Measurements from ENCODE around the gene BBOX1. TPM values are rescaled to one million over a fixed set of nuclear protein-coding genes. Genes with fewer than 3 reads are reported as not detected.

Gene BBOX1
- total and polyA plus RNA-seq, 2 donors (not counting 1 experiment from before 2014, with no cell fraction given): not detected

GRCh38 chr11:27139742-27140367, 99.2 kb downstream of the BBOX1 start:
- DNase-seq (ENCODE audit: low read depth in 2 of 2): peak in 1 of 2 donors; percentile 93
- no peak for TF ChIP-seq EZH2 (IDR thresholded peaks at IDR 0.05; ENCODE audit: low read length, missing control alignments)
- TF ChIP-seq, protein P1, sequence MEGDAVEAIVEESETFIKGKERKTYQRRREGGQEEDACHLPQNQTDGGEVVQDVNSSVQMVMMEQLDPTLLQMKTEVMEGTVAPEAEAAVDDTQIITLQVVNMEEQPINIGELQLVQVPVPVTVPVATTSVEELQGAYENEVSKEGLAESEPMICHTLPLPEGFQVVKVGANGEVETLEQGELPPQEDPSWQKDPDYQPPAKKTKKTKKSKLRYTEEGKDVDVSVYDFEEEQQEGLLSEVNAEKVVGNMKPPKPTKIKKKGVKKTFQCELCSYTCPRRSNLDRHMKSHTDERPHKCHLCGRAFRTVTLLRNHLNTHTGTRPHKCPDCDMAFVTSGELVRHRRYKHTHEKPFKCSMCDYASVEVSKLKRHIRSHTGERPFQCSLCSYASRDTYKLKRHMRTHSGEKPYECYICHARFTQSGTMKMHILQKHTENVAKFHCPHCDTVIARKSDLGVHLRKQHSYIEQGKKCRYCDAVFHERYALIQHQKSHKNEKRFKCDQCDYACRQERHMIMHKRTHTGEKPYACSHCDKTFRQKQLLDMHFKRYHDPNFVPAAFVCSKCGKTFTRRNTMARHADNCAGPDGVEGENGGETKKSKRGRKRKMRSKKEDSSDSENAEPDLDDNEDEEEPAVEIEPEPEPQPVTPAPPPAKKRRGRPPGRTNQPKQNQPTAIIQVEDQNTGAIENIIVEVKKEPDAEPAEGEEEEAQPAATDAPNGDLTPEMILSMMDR (conservative IDR thresholded peaks at IDR 0.05 in 1 of 2, IDR thresholded peaks at IDR 0.05 in 1 of 2; ENCODE audit: low read depth in 1 of 2, low read length in 2 of 2): no peak
- no peak overlapping the region for H3K4me2 ChIP-seq (ENCODE audit: extremely low read depth, insufficient read depth, low read length)
- no peaks in the 10 kb centered on the region for H4K20me1 ChIP-seq (ENCODE audit: control insufficient read depth, extremely low read depth, insufficient read depth, low read length)
- H3K79me2 ChIP-seq (ENCODE audit: control insufficient read depth, insufficient read depth, low read length): no peaks in the 10 kb centered on the region
- H3K4me1 ChIP-seq (ENCODE audit: control insufficient read depth, extremely low read depth, insufficient read depth, low read length): no peaks in the 10 kb centered on the region
- H3K4me3 ChIP-seq (replicated peaks in 1 of 4; ENCODE audit: control extremely low read depth in 1 of 4, insufficient read depth in 1 of 4, low read depth in 3 of 4, low read length in 4 of 4): no peak overlapping the region
- H3K27me3 ChIP-seq (ENCODE audit: control insufficient read depth, insufficient read depth, low read length): no peaks in the 10 kb centered on the region
- no peaks in the 10 kb centered on the region for H3K36me3 ChIP-seq (ENCODE audit: control insufficient read depth, insufficient read depth, low read length)
- H3K9me3 ChIP-seq (ENCODE audit: control insufficient read depth, insufficient read depth, low read depth, low read length): no peaks in the 10 kb centered on the region
- no peak overlapping the region for H3K9ac ChIP-seq (ENCODE audit: insufficient read depth, low read length)
- H3K27ac ChIP-seq (ENCODE audit: insufficient read depth, low read length): no peak overlapping the region
- no peak overlapping the region for H2AFZ ChIP-seq (ENCODE audit: low read length)

GRCh38 chr11:27141576-27141975, 101.0 kb downstream of the BBOX1 start:
- DNase-seq (ENCODE audit: low read depth in 2 of 2): no peak
- no peaks in the 10 kb centered on the region for H3K9me3 ChIP-seq (ENCODE audit: control insufficient read depth, insufficient read depth, low read depth, low read length)
- H3K9ac ChIP-seq (ENCODE audit: insufficient read depth, low read length): no peak overlapping the region
- no peak for TF ChIP-seq EZH2 (IDR thresholded peaks at IDR 0.05; ENCODE audit: low read length, missing control alignments)
- TF ChIP-seq, protein P1 (conservative IDR thresholded peaks at IDR 0.05 in 1 of 2, IDR thresholded peaks at IDR 0.05 in 1 of 2; ENCODE audit: low read depth in 1 of 2, low read length in 2 of 2): no peak
- no peak overlapping the region for H2AFZ ChIP-seq (ENCODE audit: low read length)
- H3K4me3 ChIP-seq (replicated peaks in 1 of 4; ENCODE audit: control extremely low read depth in 1 of 4, insufficient read depth in 1 of 4, low read depth in 3 of 4, low read length in 4 of 4): no peak overlapping the region
- H3K4me2 ChIP-seq (ENCODE audit: extremely low read depth, insufficient read depth, low read length): no peak overlapping the region
- no peaks in the 10 kb centered on the region for H3K36me3 ChIP-seq (ENCODE audit: control insufficient read depth, insufficient read depth, low read length)
- no peaks in the 10 kb centered on the region for H3K79me2 ChIP-seq (ENCODE audit: control insufficient read depth, insufficient read depth, low read length)
- H3K27ac ChIP-seq (ENCODE audit: insufficient read depth, low read length): no peak overlapping the region
- H3K27me3 ChIP-seq (ENCODE audit: control insufficient read depth, insufficient read depth, low read length): no peaks in the 10 kb centered on the region
- H4K20me1 ChIP-seq (ENCODE audit: control insufficient read depth, extremely low read depth, insufficient read depth, low read length): no peaks in the 10 kb centered on the region
- no peaks in the 10 kb centered on the region for H3K4me1 ChIP-seq (ENCODE audit: control insufficient read depth, extremely low read depth, insufficient read depth, low read length)

- no peak for DNase-seq (ENCODE audit: low read depth in 2 of 2)
- H3K4me1 ChIP-seq (ENCODE audit: control insufficient read depth, extremely low read depth, insufficient read depth, low read length): no peaks in the 10 kb centered on the region
- no peak overlapping the region for H2AFZ ChIP-seq (ENCODE audit: low read length)
- no peaks in the 10 kb centered on the region for H3K9me3 ChIP-seq (ENCODE audit: control insufficient read depth, insufficient read depth, low read depth, low read length)
- no peak overlapping the region for H3K4me2 ChIP-seq (ENCODE audit: extremely low read depth, insufficient read depth, low read length)
- H3K36me3 ChIP-seq (ENCODE audit: control insufficient read depth, insufficient read depth, low read length): no peaks in the 10 kb centered on the region
- H3K27ac ChIP-seq (ENCODE audit: insufficient read depth, low read length): no peak overlapping the region
- H3K9ac ChIP-seq (ENCODE audit: insufficient read depth, low read length): no peak overlapping the region
- H3K79me2 ChIP-seq (ENCODE audit: control insufficient read depth, insufficient read depth, low read length): no peaks in the 10 kb centered on the region
- TF ChIP-seq, protein P1 (conservative IDR thresholded peaks at IDR 0.05 in 1 of 2, IDR thresholded peaks at IDR 0.05 in 1 of 2; ENCODE audit: low read depth in 1 of 2, low read length in 2 of 2): no peak
- TF ChIP-seq EZH2 (IDR thresholded peaks at IDR 0.05; ENCODE audit: low read length, missing control alignments): no peak
- H3K27me3 ChIP-seq (ENCODE audit: control insufficient read depth, insufficient read depth, low read length): no peaks in the 10 kb centered on the region
- no peaks in the 10 kb centered on the region for H4K20me1 ChIP-seq (ENCODE audit: control insufficient read depth, extremely low read depth, insufficient read depth, low read length)
- H3K4me3 ChIP-seq (replicated peaks in 1 of 4; ENCODE audit: control extremely low read depth in 1 of 4, insufficient read depth in 1 of 4, low read depth in 3 of 4, low read length in 4 of 4): no peak overlapping the region
These were observed 107.3 kb downstream of the BBOX1 start for GRCh38 chr11:27147916-27148315.
